A549 (cell line): Measurements from ENCODE around the gene PYY.

Experiments used
- POLR2A ChIP-seq: IDR thresholded peaks from 2 replicates; pipeline ENCODE4 v1.6.1; 2012; ENCODE audit warnings: mild to moderate bottlenecking, low read length
- TF ChIP-seq, protein P1 (sequence below): fragments of >200 bp; sonication (Bioruptor Twin); formaldehyde crosslinking; IDR thresholded peaks from 3 replicates; pipeline ENCODE4 v1.5.1; 2016
- TF ChIP-seq, protein P2 (sequence below): fragments of >200 bp; sonication (Bioruptor Twin); formaldehyde crosslinking; IDR thresholded peaks from 3 replicates; pipeline ENCODE4 v1.6.1; 2016
- TF ChIP-seq, protein P3 (sequence below): fragments of 200-600 bp; sonication (generic); IDR thresholded peaks from 2 replicates; pipeline ENCODE4 v1.6.1; 2016; ENCODE audit warnings: antibody characterized with exemption, mild to moderate bottlenecking, moderate library complexity

DNA sequence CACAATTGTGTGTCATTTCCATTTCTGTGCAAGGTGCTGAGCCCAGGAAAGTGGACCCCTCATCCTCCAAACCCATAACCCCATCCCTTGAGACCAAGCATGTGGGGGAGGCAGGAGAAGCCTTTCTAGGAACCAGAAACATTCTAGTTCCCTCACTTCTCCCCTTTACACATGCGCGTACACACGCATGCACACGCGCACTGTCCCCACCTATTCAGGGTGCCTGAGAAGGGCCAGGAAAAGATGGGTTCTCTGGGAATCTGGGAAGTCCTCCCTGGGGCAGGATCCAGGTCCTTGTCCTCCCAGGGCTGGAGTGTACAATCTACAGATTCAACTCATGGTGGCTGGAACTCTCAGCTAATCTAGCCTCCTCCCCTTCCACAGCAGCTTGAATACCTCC, 13.9 kb downstream of the PYY start:
- TF ChIP-seq, protein P1, sequence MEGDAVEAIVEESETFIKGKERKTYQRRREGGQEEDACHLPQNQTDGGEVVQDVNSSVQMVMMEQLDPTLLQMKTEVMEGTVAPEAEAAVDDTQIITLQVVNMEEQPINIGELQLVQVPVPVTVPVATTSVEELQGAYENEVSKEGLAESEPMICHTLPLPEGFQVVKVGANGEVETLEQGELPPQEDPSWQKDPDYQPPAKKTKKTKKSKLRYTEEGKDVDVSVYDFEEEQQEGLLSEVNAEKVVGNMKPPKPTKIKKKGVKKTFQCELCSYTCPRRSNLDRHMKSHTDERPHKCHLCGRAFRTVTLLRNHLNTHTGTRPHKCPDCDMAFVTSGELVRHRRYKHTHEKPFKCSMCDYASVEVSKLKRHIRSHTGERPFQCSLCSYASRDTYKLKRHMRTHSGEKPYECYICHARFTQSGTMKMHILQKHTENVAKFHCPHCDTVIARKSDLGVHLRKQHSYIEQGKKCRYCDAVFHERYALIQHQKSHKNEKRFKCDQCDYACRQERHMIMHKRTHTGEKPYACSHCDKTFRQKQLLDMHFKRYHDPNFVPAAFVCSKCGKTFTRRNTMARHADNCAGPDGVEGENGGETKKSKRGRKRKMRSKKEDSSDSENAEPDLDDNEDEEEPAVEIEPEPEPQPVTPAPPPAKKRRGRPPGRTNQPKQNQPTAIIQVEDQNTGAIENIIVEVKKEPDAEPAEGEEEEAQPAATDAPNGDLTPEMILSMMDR, result no peak
- TF ChIP-seq POLR2A, result no peak
- TF ChIP-seq, protein P2, sequence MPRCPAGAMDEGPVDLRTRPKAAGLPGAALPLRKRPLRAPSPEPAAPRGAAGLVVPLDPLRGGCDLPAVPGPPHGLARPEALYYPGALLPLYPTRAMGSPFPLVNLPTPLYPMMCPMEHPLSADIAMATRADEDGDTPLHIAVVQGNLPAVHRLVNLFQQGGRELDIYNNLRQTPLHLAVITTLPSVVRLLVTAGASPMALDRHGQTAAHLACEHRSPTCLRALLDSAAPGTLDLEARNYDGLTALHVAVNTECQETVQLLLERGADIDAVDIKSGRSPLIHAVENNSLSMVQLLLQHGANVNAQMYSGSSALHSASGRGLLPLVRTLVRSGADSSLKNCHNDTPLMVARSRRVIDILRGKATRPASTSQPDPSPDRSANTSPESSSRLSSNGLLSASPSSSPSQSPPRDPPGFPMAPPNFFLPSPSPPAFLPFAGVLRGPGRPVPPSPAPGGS, result no peak
- TF ChIP-seq, protein P3, sequence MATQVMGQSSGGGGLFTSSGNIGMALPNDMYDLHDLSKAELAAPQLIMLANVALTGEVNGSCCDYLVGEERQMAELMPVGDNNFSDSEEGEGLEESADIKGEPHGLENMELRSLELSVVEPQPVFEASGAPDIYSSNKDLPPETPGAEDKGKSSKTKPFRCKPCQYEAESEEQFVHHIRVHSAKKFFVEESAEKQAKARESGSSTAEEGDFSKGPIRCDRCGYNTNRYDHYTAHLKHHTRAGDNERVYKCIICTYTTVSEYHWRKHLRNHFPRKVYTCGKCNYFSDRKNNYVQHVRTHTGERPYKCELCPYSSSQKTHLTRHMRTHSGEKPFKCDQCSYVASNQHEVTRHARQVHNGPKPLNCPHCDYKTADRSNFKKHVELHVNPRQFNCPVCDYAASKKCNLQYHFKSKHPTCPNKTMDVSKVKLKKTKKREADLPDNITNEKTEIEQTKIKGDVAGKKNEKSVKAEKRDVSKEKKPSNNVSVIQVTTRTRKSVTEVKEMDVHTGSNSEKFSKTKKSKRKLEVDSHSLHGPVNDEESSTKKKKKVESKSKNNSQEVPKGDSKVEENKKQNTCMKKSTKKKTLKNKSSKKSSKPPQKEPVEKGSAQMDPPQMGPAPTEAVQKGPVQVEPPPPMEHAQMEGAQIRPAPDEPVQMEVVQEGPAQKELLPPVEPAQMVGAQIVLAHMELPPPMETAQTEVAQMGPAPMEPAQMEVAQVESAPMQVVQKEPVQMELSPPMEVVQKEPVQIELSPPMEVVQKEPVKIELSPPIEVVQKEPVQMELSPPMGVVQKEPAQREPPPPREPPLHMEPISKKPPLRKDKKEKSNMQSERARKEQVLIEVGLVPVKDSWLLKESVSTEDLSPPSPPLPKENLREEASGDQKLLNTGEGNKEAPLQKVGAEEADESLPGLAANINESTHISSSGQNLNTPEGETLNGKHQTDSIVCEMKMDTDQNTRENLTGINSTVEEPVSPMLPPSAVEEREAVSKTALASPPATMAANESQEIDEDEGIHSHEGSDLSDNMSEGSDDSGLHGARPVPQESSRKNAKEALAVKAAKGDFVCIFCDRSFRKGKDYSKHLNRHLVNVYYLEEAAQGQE, result no peak
